Calu3 (cell line): ENCODE data around the gene UTP11. TPM values are rescaled to one million over a fixed set of nuclear protein-coding genes. Genes with fewer than 3 reads are reported as not detected.

Experiments
- BruUV-seq: library from RNA; stranded (reverse); fragments of 400-500 nt; replicated peaks from 2 replicates; lab custom pipeline; 2021; lab: Mats Ljungman, UMichigan
- CTCF ChIA-PET: fragments of 300-600 bp; sonication (Branson Sonifier 250); formaldehyde crosslinking; loops from one replicate; lab custom pipeline; 2022; ENCODE audit warnings: antibody characterized with exemption; lab: Charles Lee
- DNase-seq: peaks from one replicate; pipeline ENCODE4 v3.0.0; 2022
- H3K27ac Mint-ChIP-seq: one replicate; pipeline ENCODE4 v1.8.0; 2022; ENCODE audit warnings: mixed read lengths; ENCODE audit not compliant: unreplicated experiment
- H3K27me3 Mint-ChIP-seq: one replicate; pipeline ENCODE4 v1.8.0; 2022; ENCODE audit warnings: mixed read lengths; ENCODE audit not compliant: unreplicated experiment
- H3K36me3 Mint-ChIP-seq: one replicate; pipeline ENCODE4 v1.8.0; 2022; ENCODE audit warnings: mild to moderate bottlenecking, moderate library complexity, mixed read lengths; ENCODE audit not compliant: insufficient read depth, unreplicated experiment
- H3K4me1 Mint-ChIP-seq: one replicate; pipeline ENCODE4 v1.8.0; 2022; ENCODE audit warnings: mild to moderate bottlenecking, low read depth, mixed read lengths; ENCODE audit not compliant: unreplicated experiment
- H3K4me3 Mint-ChIP-seq: one replicate; pipeline ENCODE4 v1.8.0; 2022; ENCODE audit warnings: mild to moderate bottlenecking, low read depth, moderate library complexity, mixed read lengths; ENCODE audit not compliant: unreplicated experiment
- H3K9me3 Mint-ChIP-seq: one replicate; pipeline ENCODE4 v1.8.0; 2022; ENCODE audit warnings: low read depth, mixed read lengths; ENCODE audit not compliant: unreplicated experiment
- intact Hi-C: fragments of 100-400 bp; cut with micrococcal nuclease; formaldehyde crosslinking; loops from one replicate; pipeline ENCODE4 v1.10.0; 2022; ENCODE audit not compliant: unreplicated experiment
- total RNA-seq: library from RNA; stranded (reverse); gene quantifications from 2 replicates; pipeline ENCODE4 v1.2.3, GENCODE V29; 2022
- TF ChIP-seq, protein P1 (sequence below): fragments of 200-600 bp; IDR thresholded peaks from one replicate; pipeline ENCODE4 v1.8.0; 2022; ENCODE audit warnings: antibody characterized with exemption; ENCODE audit not compliant: unreplicated experiment

Gene UTP11
- total RNA-seq, 1 experiment from 2014 or later, result 38.5 TPM

DNA sequence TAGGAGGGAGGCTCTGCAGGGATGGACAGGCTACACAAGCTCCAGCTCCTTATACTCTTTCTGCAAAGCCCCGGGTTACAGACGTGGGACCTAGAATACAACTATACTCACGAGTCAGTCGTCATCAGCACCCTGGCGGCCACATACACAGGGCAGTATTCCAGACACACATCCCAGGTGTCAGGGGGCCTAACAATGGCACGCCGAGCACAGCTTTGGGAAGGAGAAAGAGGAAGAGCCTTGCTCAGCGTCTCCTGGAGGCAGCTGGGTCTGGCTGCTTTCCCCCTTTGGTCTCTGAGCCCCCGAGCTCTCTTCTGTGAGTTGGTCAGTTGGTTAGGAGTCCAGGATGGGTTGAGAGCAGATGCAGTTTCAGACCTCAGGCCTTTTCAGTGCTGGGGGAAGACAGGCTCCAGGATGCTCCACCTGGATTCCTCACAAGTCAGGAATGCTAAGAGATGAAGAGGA lies 38.6 kb downstream of the UTP11 start:
- TF ChIP-seq, protein P1, sequence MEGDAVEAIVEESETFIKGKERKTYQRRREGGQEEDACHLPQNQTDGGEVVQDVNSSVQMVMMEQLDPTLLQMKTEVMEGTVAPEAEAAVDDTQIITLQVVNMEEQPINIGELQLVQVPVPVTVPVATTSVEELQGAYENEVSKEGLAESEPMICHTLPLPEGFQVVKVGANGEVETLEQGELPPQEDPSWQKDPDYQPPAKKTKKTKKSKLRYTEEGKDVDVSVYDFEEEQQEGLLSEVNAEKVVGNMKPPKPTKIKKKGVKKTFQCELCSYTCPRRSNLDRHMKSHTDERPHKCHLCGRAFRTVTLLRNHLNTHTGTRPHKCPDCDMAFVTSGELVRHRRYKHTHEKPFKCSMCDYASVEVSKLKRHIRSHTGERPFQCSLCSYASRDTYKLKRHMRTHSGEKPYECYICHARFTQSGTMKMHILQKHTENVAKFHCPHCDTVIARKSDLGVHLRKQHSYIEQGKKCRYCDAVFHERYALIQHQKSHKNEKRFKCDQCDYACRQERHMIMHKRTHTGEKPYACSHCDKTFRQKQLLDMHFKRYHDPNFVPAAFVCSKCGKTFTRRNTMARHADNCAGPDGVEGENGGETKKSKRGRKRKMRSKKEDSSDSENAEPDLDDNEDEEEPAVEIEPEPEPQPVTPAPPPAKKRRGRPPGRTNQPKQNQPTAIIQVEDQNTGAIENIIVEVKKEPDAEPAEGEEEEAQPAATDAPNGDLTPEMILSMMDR, result no peak
- CTCF ChIA-PET, result interaction anchor here (0.6 kb wide), 1 partner anchor 215 kb away, joined by 3 read pairs; no protein-coding TSS in a partner anchor
- no peak overlapping the region for H3K4me3 Mint-ChIP-seq
- intact Hi-C loops, result no loop called here
- no peaks in the 10 kb centered on the region for H3K9me3 Mint-ChIP-seq
- H3K36me3 Mint-ChIP-seq, result peaks cover 7% of the 10 kb centered on the region
- BruUV-seq, result no TSS peak
- peaks cover 24% of the 10 kb centered on the region for H3K4me1 Mint-ChIP-seq
- no peak for DNase-seq
- no peak overlapping the region for H3K27ac Mint-ChIP-seq
- H3K27me3 Mint-ChIP-seq, result peaks cover 93% of the 10 kb centered on the region

DNA sequence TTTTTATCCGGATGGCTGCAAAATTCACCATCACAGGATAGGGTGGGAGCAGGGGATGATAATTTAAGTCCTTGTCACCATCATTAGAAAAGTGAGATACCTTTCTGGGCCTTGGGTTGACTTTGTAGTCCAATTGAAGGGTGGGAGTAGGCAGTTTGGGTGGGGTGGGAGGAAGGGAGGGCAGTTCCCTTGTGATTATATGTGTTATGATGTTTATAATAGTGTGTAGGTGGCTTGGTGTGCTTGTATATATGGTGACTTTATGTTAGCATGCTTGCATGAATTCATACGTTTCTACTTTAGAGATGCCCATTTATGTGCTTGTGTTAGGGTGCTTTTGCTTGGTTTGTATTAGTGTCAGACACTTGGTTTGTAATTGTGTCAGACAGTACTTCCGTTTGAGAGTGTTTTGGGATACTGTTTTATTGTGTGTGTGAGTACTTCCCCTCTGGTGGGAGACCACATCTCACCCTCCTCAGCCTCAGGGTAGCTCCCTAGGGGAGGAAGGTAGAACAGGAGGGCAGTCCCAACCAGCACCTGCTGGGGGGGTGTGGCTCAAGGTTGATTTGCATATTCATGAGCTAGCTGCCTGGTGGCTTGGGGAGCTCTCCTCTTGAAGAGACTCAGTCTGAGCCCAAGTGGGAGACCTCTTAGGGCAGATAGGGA lies 40.3 kb downstream of the UTP11 start:
- peaks cover 96% of the 10 kb centered on the region for H3K27me3 Mint-ChIP-seq
- no peak for DNase-seq

DNA sequence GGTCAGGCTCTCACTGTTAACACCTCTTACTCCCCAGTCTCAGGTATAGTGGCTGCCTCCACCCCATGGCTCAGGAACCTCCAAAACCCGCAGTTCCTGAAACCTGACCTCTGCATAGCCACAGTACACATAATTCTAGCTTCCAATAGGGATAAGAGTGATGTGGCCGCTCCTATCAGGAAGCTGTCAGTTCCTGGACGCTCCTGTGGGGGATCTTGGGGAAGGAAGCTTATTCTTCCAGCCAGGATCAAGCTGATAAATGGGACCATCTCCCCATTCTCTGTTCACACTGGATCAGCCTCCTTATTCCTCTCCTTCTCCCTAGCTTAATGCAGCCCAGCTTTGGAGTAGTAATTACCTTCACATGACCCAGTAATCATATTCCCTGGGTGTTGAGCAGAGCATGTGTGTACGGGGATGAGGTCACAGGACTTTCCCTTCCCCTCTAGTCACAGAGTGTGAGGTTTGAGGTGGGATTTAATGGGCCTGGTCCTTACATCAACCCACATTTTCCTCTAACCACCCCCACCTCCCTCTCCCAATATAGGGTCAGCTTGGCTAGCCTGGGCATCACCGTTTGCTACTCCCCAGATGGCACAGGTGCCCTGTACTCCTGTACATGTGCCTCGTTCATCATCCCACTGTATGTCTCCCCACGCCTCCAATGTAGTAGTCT lies 41.0 kb downstream of the UTP11 start:
- DNase-seq, result no peak
- H3K27me3 Mint-ChIP-seq, result peaks cover 96% of the 10 kb centered on the region
- no peaks in the 10 kb centered on the region for H3K9me3 Mint-ChIP-seq
- H3K27ac Mint-ChIP-seq, result no peak overlapping the region
- intact Hi-C loops, result no loop called here
- TF ChIP-seq, protein P1, result no peak
- H3K4me1 Mint-ChIP-seq, result peaks cover 24% of the 10 kb centered on the region
- CTCF ChIA-PET, result interaction anchor here (0.6 to 1.2 kb wide), 2 partner anchors 15 to 18 kb away, joined by 3 to 9 read pairs; no protein-coding TSS in a partner anchor
- no TSS peak for BruUV-seq
- H3K36me3 Mint-ChIP-seq, result no peaks in the 10 kb centered on the region
- no peak overlapping the region for H3K4me3 Mint-ChIP-seq

More for the DNA sequence above, 40.3 kb downstream of the UTP11 start:
- CTCF ChIA-PET, result interaction anchor here (0.7 to 1.2 kb wide), 2 partner anchors 19 to 736 kb away, joined by 3 to 7 read pairs; no protein-coding TSS in a partner anchor
- Mint-ChIP-seq H3K4me3 (no peak overlapping the region), H3K36me3 (no peaks in the 10 kb centered on the region), H3K27ac (no peak overlapping the region), H3K4me1 (peaks cover 24% of the 10 kb centered on the region), H3K9me3 (no peaks in the 10 kb centered on the region)
- intact Hi-C loops, result no loop called here
- BruUV-seq, result no TSS peak
- TF ChIP-seq, protein P1, result no peak

- Mint-ChIP-seq H3K36me3 (no peaks in the 10 kb centered on the region), H3K4me1 (peaks cover 24% of the 10 kb centered on the region), H3K27me3 (peaks cover 96% of the 10 kb centered on the region), H3K4me3 (no peak overlapping the region), H3K9me3 (no peaks in the 10 kb centered on the region), H3K27ac (no peak overlapping the region)
- TF ChIP-seq, protein P1, result no peak
- CTCF ChIA-PET, result interaction anchor here (1.2 kb wide), 1 partner anchor 16 kb away, joined by 3 read pairs; no protein-coding TSS in a partner anchor
- no TSS peak for BruUV-seq
- DNase-seq, result no peak
- intact Hi-C loops, result no loop called here
Observed at GRCh38 chr1:38055398-38055797, 42.9 kb downstream of the UTP11 start.
